HG03457 (cell line): ENCODE results near the gene POU6F1.
"Not testable (repeated sequence)": the region's sequence is repeated elsewhere in the genome, so short reads cannot be mapped to it uniquely, and the experiment has no call there.

Experiments
- ATAC-seq: cut with Tn5 transposase; IDR thresholded peaks from one replicate; pipeline ENCODE4 v1.9.1; 2021; ENCODE audit warnings: moderate number of reproducible peaks; ENCODE audit not compliant: unreplicated experiment

The POU6F1 gene, protein sequence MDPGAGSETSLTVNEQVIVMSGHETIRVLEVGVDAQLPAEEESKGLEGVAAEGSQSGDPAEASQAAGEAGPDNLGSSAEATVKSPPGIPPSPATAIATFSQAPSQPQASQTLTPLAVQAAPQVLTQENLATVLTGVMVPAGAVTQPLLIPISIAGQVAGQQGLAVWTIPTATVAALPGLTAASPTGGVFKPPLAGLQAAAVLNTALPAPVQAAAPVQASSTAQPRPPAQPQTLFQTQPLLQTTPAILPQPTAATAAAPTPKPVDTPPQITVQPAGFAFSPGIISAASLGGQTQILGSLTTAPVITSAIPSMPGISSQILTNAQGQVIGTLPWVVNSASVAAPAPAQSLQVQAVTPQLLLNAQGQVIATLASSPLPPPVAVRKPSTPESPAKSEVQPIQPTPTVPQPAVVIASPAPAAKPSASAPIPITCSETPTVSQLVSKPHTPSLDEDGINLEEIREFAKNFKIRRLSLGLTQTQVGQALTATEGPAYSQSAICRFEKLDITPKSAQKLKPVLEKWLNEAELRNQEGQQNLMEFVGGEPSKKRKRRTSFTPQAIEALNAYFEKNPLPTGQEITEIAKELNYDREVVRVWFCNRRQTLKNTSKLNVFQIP

DNA sequence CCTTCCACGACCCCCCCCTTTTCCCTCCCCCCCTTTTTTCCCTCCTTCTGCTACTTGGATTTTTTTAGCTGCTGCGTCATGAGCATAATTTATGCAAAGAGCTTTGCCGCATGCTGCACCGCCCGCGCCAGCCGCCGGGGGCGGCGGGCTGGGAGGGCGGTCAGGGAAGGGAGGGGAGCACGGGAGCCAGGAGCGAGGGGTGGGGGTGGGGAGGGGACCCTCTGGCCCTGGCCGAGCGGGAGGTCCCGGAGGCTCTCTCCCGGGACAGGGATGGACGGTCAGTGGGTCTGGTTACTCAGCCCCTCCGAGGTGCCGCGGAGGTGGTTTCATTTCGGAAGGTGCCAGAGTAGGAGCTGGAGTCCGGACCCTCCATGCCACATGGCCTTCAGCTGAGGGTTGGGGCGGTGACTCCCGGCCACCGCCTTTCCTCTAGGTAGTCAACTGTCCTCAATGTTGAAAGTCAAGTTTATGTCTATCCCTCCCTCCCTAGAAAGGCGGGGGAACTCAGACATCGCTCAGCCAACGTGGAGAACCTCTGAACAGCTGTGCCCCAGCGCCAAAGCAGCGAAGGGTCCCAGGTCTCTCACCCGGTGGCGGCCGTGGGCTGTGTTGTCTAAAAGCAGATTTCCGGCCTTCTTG, at the start of gene POU6F1:
TSS of gene POU6F1 (minus strand) at position 95 of the 639 bp plus-strand sequence. CDS start 11,226 bp downstream, outside the sequence.
- ATAC-seq: peak; percentile 79

DNA sequence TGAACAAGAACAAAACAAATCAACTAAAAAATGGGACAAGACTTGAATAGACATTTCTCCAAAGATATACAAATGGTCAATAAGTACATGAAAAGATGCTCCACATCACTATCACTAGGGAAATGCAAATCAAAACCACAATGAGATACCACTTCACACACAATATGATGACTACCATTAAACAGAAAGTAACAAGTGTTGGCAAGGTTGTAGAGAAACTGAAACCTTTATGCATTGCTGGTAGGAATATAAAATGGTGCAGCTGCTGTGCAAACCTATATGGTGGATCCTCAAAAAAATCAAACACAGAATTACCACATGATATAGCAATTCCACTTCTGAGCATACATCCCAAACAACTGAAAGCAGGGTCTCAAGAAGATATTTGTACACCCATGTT, 47.2 kb upstream of the POU6F1 start:
- ATAC-seq: no peak

DNA sequence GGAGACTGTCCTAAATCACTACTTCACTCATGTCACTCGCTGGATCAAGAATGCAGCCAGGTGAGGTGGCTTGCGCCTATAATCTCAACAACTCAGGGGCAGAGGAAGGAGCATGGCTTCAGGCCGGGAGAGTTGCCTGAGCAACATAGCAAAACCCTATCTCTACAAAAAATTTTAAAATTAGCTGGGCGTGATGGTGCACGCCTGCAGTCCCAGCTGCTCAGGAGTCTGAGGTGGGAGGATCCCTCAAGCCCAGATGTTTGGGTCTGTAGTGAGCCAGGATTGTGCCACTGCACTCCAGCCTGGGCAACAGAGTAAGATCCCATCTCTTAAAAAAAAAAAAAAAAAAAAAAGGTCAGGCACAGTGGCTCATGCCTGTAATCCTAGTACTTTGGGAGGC, 46.4 kb upstream of the POU6F1 start:
- ATAC-seq: no peak

- ATAC-seq: no peak
Measured at GRCh38 chr12:51263341-51263740, 45.5 kb upstream of the POU6F1 start.

DNA sequence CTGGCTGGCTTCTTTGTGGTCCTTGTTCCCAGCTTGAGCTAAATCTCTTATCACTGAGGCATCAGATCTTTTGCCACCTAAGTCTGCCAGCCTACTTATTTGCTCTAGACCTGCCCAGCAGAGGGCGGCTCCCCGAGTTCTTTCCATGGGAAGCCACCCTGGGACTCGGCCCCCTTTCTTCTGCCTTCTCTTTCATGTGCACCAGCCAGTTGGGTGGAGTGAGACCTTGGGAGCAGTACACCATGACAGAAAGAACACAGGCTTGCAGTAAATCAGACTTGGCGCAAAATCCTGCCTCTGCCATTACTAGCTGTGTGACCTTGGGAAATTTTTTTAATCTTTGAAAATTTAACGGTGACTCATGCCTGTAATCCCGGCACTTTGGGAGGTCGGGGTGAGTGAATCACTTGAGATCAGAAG, 44.9 kb upstream of the POU6F1 start:
- no peak for ATAC-seq

GRCh38 chr12:51259600-51259999, 41.7 kb upstream of the POU6F1 start:
- not testable (repeated sequence) for ATAC-seq

DNA sequence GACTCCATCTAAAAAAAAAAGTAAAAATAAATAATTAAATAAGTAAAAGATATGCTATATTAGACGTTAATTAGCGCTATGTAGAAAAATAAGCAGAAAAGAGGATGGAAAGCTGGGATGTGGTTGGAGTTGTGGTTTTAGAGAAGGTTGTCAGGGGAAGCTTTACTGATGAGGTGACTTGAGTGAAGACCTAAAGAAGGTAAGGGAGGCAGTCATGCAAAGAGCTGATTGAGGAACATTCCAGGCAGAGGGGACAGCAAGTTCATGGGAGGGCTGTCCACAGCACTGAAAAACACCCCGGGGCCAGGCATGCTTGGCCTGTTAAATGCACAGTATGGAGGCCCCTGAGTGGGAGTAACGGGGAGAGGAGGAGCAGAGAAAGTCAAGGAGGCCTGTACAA, 36.7 kb upstream of the POU6F1 start:
- ATAC-seq: no peak

- no peak for ATAC-seq
Measured at GRCh38 chr12:51253276-51253675, 35.4 kb upstream of the POU6F1 start.

DNA sequence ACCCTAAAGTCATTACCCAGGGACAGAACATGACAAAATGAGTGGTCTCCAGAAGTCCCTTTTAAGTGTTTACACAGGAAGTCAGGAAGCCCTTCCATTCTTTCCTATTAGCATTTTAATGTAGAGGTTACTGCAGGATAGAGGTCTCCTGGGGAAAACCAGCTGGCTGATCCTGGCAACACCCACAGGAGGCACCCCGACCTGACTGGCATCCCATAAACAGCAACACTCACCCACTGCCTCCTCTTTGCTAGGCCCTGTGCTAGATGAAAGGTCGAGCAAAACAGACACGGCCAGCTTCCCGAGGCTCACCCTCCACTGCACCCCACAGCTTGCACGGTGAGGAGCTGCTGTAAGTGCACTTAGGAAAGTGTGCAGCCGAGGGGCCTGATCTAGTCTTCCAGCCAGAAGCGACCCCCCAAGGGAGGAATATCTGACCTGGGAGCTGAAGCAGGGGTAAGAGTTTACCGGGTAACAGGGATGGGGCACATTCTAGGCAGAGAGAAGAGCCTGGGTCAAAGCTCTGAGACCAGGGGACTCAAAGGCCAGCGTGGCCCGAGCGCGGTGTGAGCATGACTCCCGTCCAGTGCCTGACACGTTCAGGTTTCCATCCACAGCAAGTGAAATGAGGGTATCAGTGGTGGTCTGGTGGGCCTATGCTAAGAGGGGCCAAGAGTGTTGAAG, 29.8 kb upstream of the POU6F1 start:
- no peak for ATAC-seq

- no peak for ATAC-seq
Measured at GRCh38 chr12:51246254-51246853, 28.5 kb upstream of the POU6F1 start.

GRCh38 chr12:51245476-51246253, 27.8 kb upstream of the POU6F1 start:
- no peak for ATAC-seq

DNA sequence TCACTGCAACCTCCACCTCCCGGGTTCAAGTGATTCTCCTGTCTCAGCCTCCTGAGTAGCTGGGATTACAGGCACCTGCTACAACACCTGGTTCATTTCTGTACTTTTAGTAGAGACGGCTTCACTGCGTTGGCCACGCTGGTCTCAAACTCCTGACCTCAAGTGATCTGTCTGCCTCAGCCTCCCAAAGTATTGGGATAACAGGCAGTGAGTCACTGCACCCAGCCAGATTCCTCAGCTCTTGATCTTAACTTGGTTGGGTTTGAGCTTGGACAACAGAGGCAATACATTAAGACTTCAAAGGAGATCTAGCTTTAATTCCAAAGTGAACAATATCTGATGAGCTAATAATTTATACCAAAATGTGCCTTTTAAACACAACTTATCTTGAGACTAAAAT, 26.4 kb upstream of the POU6F1 start:
- no peak for ATAC-seq

- no peak for ATAC-seq
Measured at GRCh38 chr12:51242876-51243275, 25.0 kb upstream of the POU6F1 start.

DNA sequence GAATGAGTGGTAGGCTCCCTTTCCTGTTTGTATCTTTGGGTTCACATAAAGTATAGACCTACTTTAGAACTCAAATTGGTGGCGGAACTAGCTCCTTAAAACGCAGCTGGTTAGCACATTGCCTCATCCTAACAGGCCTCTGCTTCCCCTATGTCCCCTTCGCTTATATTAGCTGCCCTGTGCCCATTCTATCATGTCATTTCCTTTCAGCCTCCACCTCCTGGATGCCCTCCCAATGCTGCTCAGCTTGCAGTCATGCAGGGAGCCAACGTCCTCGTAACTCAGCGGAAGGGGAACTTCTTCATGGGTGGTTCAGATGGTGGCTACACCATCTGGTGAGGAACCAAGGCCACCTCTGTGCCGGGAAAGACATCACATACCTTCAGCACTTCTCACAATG, 24.3 kb upstream of the POU6F1 start:
- ATAC-seq: no peak

GRCh38 chr12:51240971-51241370, 23.1 kb upstream of the POU6F1 start:
- ATAC-seq: no peak

- ATAC-seq: peak; percentile 85
Measured at GRCh38 chr12:51238510-51239334, 20.9 kb upstream of the POU6F1 start, which contains the start of gene DAZAP2. Gene DAZAP2, plus strand, starts transcription at chr12:51238826. Its CDS starts 82 bp downstream, at chr12:51238908.

DNA sequence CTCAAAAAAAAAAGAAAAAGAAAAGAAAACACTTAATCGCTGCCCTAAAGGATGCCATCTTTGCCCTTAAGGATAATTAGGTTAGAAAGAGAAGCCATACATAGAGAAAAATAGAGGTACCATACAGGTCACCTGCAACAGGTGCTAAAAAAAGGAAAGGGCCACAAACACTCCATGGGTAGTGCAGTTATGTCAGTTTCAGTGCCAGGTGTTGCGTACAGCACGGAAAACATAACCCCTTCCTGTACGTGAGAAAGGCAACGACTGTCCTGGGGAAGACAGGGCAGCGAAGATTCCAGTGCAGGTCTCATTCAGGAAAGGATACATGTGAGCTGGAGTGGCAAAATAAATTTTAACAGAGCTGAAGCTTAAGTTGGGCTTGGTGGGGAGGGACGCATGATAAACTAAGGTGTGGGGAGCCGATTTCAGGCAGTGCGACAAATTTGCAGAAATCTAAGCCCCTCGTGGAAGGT, 20.2 kb upstream of the POU6F1 start:
- ATAC-seq: no peak

- ATAC-seq: no peak
Measured at GRCh38 chr12:51234530-51234929, 16.7 kb upstream of the POU6F1 start.

- ATAC-seq: no peak
Measured at GRCh38 chr12:51232642-51233041, 14.8 kb upstream of the POU6F1 start.
